HG03460 (cell line): ENCODE results near the gene NFIX.

ENCODE experiments used
- ATAC-seq: cut with Tn5 transposase; IDR thresholded peaks from one replicate; pipeline ENCODE4 v1.9.1; 2021; ENCODE audit not compliant: unreplicated experiment

Gene NFIX

GRCh38 chr19:12987190-12987589, 8.1 kb upstream of the NFIX start:
- no peak for ATAC-seq

- no peak for ATAC-seq
These were observed 7.5 kb upstream of the NFIX start for GRCh38 chr19:12987781-12988180.

GRCh38 chr19:12990431-12990830, 4.8 kb upstream of the NFIX start:
- no peak for ATAC-seq

- ATAC-seq, result no peak
These were observed 4.4 kb upstream of the NFIX start for GRCh38 chr19:12990853-12991252.

GRCh38 chr19:12991296-12991695, 4.0 kb upstream of the NFIX start:
- ATAC-seq, result no peak

GRCh38 chr19:12992729-12993128, 2.5 kb upstream of the NFIX start:
- ATAC-seq, result no peak

GRCh38 chr19:12993562-12993961, 1.7 kb upstream of the NFIX start:
- no peak for ATAC-seq

GRCh38 chr19:12995596-12996405, 526 bp downstream of the NFIX start:
- ATAC-seq, result no peak

GRCh38 chr19:12996406-12997094, 1.3 kb downstream of the NFIX start:
- no peak for ATAC-seq

GRCh38 chr19:12997179-12997966, 2.1 kb downstream of the NFIX start:
- no peak for ATAC-seq

- ATAC-seq, result no peak
These were observed 3.0 kb downstream of the NFIX start for GRCh38 chr19:12997967-12998940.

- no peak for ATAC-seq
These were observed 5.9 kb downstream of the NFIX start for GRCh38 chr19:13001166-13001501.

GRCh38 chr19:13001502-13002165, 6.4 kb downstream of the NFIX start:
- ATAC-seq, result no peak

GRCh38 chr19:13002166-13002898, 7.1 kb downstream of the NFIX start:
- no peak for ATAC-seq

- no peak for ATAC-seq
These were observed 7.8 kb downstream of the NFIX start for GRCh38 chr19:13003081-13003480.

GRCh38 chr19:13004273-13004672, 9.0 kb downstream of the NFIX start:
- no peak for ATAC-seq

GRCh38 chr19:13005253-13005652, 10.0 kb downstream of the NFIX start:
- ATAC-seq, result no peak

GRCh38 chr19:13005861-13006370, 10.6 kb downstream of the NFIX start:
- no peak for ATAC-seq
